SK-N-SH treated with all-trans-retinoic acid at 6 μM for 48 hours (cell line): ENCODE results near the gene CALML5.

ENCODE experiments used
- ATAC-seq: fragments of 200-7000 bp; cut with Tn5 transposase; 3 replicates; pipeline ENCODE4 v1.9.1; 2020; ENCODE audit warnings: mild to moderate bottlenecking, moderate library complexity
- ARNTL ChIP-seq: fragments of 450-650 bp; formaldehyde crosslinking; IDR thresholded peaks from 2 replicates; pipeline ENCODE4 v1.5.0; 2020; ENCODE audit warnings: low read depth, mild to moderate bottlenecking, moderate library complexity, borderline replicate concordance
- BACH2 ChIP-seq: fragments of 250-450 bp; sonication (Bioruptor Pico); IDR thresholded peaks from 2 replicates; pipeline ENCODE4 v1.9.0; 2021; ENCODE audit warnings: mild to moderate bottlenecking, borderline replicate concordance
- CSDC2 ChIP-seq: fragments of 250-450 bp; sonication (Bioruptor Pico); IDR thresholded peaks from 2 replicates; pipeline ENCODE4 v1.5.0; 2020; ENCODE audit warnings: mild to moderate bottlenecking, moderate library complexity
- CSRNP3 ChIP-seq: fragments of 250-450 bp; sonication (Bioruptor Pico); IDR thresholded peaks from 2 replicates; pipeline ENCODE4 v1.5.1; 2021; ENCODE audit warnings: mild to moderate bottlenecking, moderate library complexity
- ESRRG ChIP-seq: fragments of 250-450 bp; sonication (Bioruptor Pico); IDR thresholded peaks from 2 replicates; pipeline ENCODE4 v1.6.1; 2021; ENCODE audit warnings: mild to moderate bottlenecking
- GLIS3 ChIP-seq: fragments of 250-450 bp; sonication (Bioruptor Pico); IDR thresholded peaks from 2 replicates; pipeline ENCODE4 v1.5.0; 2020; ENCODE audit warnings: mild to moderate bottlenecking, moderate library complexity
- ISL1 ChIP-seq: fragments of 250-450 bp; sonication (Bioruptor Pico); IDR thresholded peaks from 2 replicates; pipeline ENCODE4 v2.1.2; 2022; ENCODE audit warnings: mild to moderate bottlenecking, moderate library complexity
- PATZ1 ChIP-seq: fragments of 250-450 bp; sonication (Bioruptor Pico); IDR thresholded peaks from 2 replicates; pipeline ENCODE4 v1.8.0; 2020; ENCODE audit warnings: mild to moderate bottlenecking, moderate library complexity, borderline replicate concordance
- RARB ChIP-seq: fragments of 250-450 bp; sonication (Bioruptor Pico); IDR thresholded peaks from 2 replicates; pipeline ENCODE4 v1.8.0; 2021; ENCODE audit warnings: mild to moderate bottlenecking, moderate library complexity
- SNAI2 ChIP-seq: fragments of 250-450 bp; sonication (Bioruptor Pico); IDR thresholded peaks from 2 replicates; pipeline ENCODE4 v1.5.0; 2020; ENCODE audit warnings: mild to moderate bottlenecking, moderate library complexity
- TCF4 ChIP-seq: fragments of 250-450 bp; sonication (Bioruptor Pico); IDR thresholded peaks from 2 replicates; pipeline ENCODE4 v1.8.0; 2021; ENCODE audit warnings: mild to moderate bottlenecking, moderate library complexity, borderline replicate concordance
- TOX ChIP-seq: fragments of 250-450 bp; sonication (Bioruptor Pico); IDR thresholded peaks from 2 replicates; pipeline ENCODE4 v1.8.0; 2021; ENCODE audit warnings: mild to moderate bottlenecking, moderate library complexity, borderline replicate concordance
- ZC3H10 ChIP-seq: fragments of 250-450 bp; sonication (Bioruptor Pico); IDR thresholded peaks from 2 replicates; pipeline ENCODE4 v1.5.1; 2021; ENCODE audit warnings: mild to moderate bottlenecking, moderate library complexity
- ZFP3 ChIP-seq: fragments of 250-450 bp; sonication (Bioruptor Pico); IDR thresholded peaks from 2 replicates; pipeline ENCODE4 v1.5.0; 2020; ENCODE audit warnings: mild to moderate bottlenecking, moderate library complexity
- ZFP30 ChIP-seq: fragments of 450-650 bp; formaldehyde crosslinking; IDR thresholded peaks from 2 replicates; pipeline ENCODE4 v1.5.0; 2022; ENCODE audit warnings: mild to moderate bottlenecking, moderate library complexity
- ZNF565 ChIP-seq: fragments of 450-650 bp; formaldehyde crosslinking; conservative IDR thresholded peaks from 2 replicates; pipeline ENCODE4 v1.5.0; 2020; ENCODE audit warnings: low read depth, mild to moderate bottlenecking, moderate library complexity
- ZNF70 ChIP-seq: fragments of 450-650 bp; formaldehyde crosslinking; IDR thresholded peaks from 2 replicates; pipeline ENCODE4 v1.5.0; 2020; ENCODE audit warnings: mild to moderate bottlenecking, moderate library complexity
- ZNF8 ChIP-seq: fragments of 450-650 bp; formaldehyde crosslinking; IDR thresholded peaks from 2 replicates; pipeline ENCODE4 v1.5.0; 2020; ENCODE audit warnings: mild to moderate bottlenecking, moderate library complexity
- TF ChIP-seq, protein P1 (sequence below): fragments of 250-450 bp; sonication (Bioruptor Pico); IDR thresholded peaks from 2 replicates; pipeline ENCODE4 v1.5.1; 2020; ENCODE audit warnings: low read depth, mild to moderate bottlenecking, moderate library complexity
- TF ChIP-seq, protein P2 (sequence below): fragments of 250-450 bp; sonication (Bioruptor Pico); IDR thresholded peaks from 2 replicates; pipeline ENCODE4 v1.8.0; 2021; ENCODE audit warnings: low read depth, mild to moderate bottlenecking, moderate library complexity, borderline replicate concordance
- TF ChIP-seq, protein P3 (sequence below): fragments of 250-450 bp; sonication (Bioruptor Pico); IDR thresholded peaks from 2 replicates; pipeline ENCODE4 v1.5.0; 2020; ENCODE audit warnings: mild to moderate bottlenecking, moderate library complexity

Gene CALML5

GRCh38 chr10:5512881-5513612 is 13.7 kb upstream of the CALML5 start:
- no peak for ATAC-seq
- TF ChIP-seq ESRRG = no peak
- no peak for TF ChIP-seq BACH2 (CRISPR knock-in tag)
- TF ChIP-seq ZNF8 (CRISPR knock-in tag) = no peak
- TF ChIP-seq SNAI2 (CRISPR knock-in tag) = no peak
- TF ChIP-seq, protein P1, sequence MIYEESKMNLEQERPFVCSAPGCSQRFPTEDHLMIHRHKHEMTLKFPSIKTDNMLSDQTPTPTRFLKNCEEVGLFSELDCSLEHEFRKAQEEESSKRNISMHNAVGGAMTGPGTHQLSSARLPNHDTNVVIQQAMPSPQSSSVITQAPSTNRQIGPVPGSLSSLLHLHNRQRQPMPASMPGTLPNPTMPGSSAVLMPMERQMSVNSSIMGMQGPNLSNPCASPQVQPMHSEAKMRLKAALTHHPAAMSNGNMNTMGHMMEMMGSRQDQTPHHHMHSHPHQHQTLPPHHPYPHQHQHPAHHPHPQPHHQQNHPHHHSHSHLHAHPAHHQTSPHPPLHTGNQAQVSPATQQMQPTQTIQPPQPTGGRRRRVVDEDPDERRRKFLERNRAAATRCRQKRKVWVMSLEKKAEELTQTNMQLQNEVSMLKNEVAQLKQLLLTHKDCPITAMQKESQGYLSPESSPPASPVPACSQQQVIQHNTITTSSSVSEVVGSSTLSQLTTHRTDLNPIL = no peak
- no peak for TF ChIP-seq ZFP3
- no peak for TF ChIP-seq ZFP30 (CRISPR knock-in tag)
- no peak for TF ChIP-seq TOX (CRISPR knock-in tag)
- no peak for TF ChIP-seq ZNF70
- no peak for TF ChIP-seq ARNTL
- TF ChIP-seq, protein P2, sequence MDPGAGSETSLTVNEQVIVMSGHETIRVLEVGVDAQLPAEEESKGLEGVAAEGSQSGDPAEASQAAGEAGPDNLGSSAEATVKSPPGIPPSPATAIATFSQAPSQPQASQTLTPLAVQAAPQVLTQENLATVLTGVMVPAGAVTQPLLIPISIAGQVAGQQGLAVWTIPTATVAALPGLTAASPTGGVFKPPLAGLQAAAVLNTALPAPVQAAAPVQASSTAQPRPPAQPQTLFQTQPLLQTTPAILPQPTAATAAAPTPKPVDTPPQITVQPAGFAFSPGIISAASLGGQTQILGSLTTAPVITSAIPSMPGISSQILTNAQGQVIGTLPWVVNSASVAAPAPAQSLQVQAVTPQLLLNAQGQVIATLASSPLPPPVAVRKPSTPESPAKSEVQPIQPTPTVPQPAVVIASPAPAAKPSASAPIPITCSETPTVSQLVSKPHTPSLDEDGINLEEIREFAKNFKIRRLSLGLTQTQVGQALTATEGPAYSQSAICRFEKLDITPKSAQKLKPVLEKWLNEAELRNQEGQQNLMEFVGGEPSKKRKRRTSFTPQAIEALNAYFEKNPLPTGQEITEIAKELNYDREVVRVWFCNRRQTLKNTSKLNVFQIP (CRISPR knock-in tag) = no peak
- no peak for TF ChIP-seq ISL1 (CRISPR knock-in tag)
- TF ChIP-seq, protein P3, sequence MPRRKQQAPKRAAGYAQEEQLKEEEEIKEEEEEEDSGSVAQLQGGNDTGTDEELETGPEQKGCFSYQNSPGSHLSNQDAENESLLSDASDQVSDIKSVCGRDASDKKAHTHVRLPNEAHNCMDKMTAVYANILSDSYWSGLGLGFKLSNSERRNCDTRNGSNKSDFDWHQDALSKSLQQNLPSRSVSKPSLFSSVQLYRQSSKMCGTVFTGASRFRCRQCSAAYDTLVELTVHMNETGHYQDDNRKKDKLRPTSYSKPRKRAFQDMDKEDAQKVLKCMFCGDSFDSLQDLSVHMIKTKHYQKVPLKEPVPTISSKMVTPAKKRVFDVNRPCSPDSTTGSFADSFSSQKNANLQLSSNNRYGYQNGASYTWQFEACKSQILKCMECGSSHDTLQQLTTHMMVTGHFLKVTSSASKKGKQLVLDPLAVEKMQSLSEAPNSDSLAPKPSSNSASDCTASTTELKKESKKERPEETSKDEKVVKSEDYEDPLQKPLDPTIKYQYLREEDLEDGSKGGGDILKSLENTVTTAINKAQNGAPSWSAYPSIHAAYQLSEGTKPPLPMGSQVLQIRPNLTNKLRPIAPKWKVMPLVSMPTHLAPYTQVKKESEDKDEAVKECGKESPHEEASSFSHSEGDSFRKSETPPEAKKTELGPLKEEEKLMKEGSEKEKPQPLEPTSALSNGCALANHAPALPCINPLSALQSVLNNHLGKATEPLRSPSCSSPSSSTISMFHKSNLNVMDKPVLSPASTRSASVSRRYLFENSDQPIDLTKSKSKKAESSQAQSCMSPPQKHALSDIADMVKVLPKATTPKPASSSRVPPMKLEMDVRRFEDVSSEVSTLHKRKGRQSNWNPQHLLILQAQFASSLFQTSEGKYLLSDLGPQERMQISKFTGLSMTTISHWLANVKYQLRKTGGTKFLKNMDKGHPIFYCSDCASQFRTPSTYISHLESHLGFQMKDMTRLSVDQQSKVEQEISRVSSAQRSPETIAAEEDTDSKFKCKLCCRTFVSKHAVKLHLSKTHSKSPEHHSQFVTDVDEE = no peak
- no peak for TF ChIP-seq CSDC2 (CRISPR knock-in tag)
- no peak for TF ChIP-seq PATZ1 (CRISPR knock-in tag)
- TF ChIP-seq ZC3H10 (CRISPR knock-in tag) = no peak
- TF ChIP-seq CSRNP3 (CRISPR knock-in tag) = no peak
- no peak for TF ChIP-seq TCF4 (CRISPR knock-in tag)
- TF ChIP-seq ZNF565 = no peak
- TF ChIP-seq GLIS3 (CRISPR knock-in tag) = no peak

DNA sequence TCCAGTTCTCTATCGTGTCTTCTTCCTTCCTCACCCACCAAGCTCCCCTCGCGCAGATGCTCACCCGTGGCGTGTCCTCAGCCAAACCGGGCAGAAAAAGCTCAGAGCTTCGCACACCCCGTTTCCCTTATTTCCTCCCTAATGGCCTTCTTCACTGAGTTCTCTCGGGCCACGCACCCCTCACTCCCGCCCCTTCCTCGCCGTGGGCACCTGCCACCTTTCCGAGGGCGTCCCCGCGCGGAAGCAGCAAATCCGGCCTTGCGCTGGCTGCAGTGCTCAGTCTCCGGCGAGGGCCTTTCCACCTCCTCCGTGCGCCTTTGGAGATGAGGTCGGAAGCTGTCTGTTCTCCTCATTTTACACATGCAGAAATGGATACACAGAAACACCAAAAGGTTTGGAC is 13.0 kb upstream of the CALML5 start:
- no peak for ATAC-seq
- TF ChIP-seq ISL1 (CRISPR knock-in tag) (no peak), RARB (CRISPR knock-in tag) (no peak), SNAI2 (CRISPR knock-in tag) (no peak), CSDC2 (CRISPR knock-in tag) (no peak), ZNF8 (CRISPR knock-in tag) (no peak), ZFP30 (CRISPR knock-in tag) (no peak), PATZ1 (CRISPR knock-in tag) (no peak), BACH2 (CRISPR knock-in tag) (no peak), ARNTL (no peak), ZC3H10 (CRISPR knock-in tag) (no peak)
- TF ChIP-seq, protein P2 (CRISPR knock-in tag) = no peak
